Measurements from ENCODE around the gene TNFRSF11A.

TNFRSF11A gene

GRCh38 chr18:62370366-62370765 lies 45.3 kb downstream of the TNFRSF11A start:
- in situ Hi-C loops (cut with HindIII; ENCODE audit: low sequenced_read_pairs) = no loop called here
- TF ChIP-seq CTCF (IDR thresholded peaks at IDR 0.05; ENCODE audit: low read depth, low read length) = no peak
- DNase-seq (ENCODE audit: low read depth, low spot score) = no peak
- no peak overlapping the region for H3K4me3 ChIP-seq (ENCODE audit: low read depth, low read length)

DNA sequence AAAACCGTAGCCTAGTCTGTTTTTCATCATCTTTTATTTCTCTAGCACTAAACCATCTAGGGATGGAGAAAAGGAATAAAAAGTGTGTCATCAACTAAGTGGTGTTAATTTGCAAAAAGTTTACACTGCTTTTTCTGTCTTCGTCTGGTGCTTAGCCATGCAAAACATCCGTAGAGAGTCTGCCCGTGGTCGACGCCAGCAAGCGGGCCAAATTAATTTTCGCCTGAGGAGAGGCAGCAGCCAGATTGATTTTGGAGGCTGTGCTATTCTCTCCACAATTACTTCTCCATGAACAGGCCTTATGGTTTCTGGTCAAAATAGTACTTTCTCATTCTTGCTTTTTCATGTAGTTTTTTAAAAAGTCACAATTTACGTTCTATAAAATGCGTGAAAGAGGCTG lies 46.3 kb downstream of the TNFRSF11A start:
- H3K4me3 ChIP-seq (ENCODE audit: low read depth, low read length) = no peak overlapping the region
- no peak for DNase-seq (ENCODE audit: low read depth, low spot score)
- in situ Hi-C loops (cut with HindIII; ENCODE audit: low sequenced_read_pairs) = no loop called here
- TF ChIP-seq CTCF (IDR thresholded peaks at IDR 0.05; ENCODE audit: low read depth, low read length) = no peak

DNA sequence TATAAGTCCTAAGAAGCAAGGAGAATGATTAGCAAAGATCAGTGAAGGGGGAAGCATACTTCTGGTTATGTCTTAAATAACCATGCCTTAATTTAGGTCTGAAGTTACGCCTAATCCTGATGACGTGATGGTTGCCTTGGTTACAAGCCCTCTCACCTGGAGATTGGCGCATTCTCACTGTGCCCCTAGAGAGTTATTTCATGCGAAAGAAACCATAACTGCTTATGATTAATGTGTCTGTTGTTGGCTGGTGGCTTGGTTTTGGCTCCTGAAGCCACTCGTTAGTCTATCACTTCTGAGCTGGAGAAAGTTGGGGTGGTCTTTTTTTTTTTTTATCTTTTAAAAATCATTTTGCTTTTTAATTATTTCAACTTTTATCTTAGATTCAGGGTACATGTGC lies 47.0 kb downstream of the TNFRSF11A start:
- in situ Hi-C loops (cut with HindIII; ENCODE audit: low sequenced_read_pairs) = no loop called here
- no peak for DNase-seq (ENCODE audit: low read depth, low spot score)
- no peak for TF ChIP-seq CTCF (IDR thresholded peaks at IDR 0.05; ENCODE audit: low read depth, low read length)
- H3K4me3 ChIP-seq (ENCODE audit: low read depth, low read length) = no peak overlapping the region

DNA sequence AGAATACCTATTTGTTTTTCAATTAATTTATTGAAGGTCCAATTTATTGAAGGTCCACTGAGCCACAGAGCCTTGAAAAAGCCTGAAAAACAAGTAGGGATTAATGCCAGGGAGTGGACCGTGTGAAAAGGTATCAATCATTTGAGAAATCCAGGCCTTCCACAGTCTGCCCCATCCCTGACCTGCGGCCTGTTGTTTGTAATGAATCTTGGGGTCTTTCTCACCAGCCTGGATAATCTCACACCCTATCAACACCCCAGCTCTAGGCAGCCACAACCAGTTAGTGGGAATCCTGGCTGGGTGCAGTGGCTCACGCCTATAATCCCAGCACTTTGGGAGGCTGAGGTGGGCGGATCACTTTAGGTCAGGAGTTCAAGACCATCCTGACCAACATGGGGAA lies 47.8 kb downstream of the TNFRSF11A start:
- in situ Hi-C loops (cut with HindIII; ENCODE audit: low sequenced_read_pairs) = no loop called here
- no peak overlapping the region for H3K4me3 ChIP-seq (ENCODE audit: low read depth, low read length)
- no peak for DNase-seq (ENCODE audit: low read depth, low spot score)
- TF ChIP-seq CTCF (IDR thresholded peaks at IDR 0.05; ENCODE audit: low read depth, low read length) = no peak

GRCh38 chr18:62374410-62374965 lies 49.4 kb downstream of the TNFRSF11A start:
- DNase-seq (ENCODE audit: low read depth, low spot score) = no peak
- H3K4me3 ChIP-seq (ENCODE audit: low read depth, low read length) = no peak overlapping the region
- in situ Hi-C loops (cut with HindIII; ENCODE audit: low sequenced_read_pairs) = no loop called here
- TF ChIP-seq CTCF (IDR thresholded peaks at IDR 0.05; ENCODE audit: low read depth, low read length) = no peak

DNA sequence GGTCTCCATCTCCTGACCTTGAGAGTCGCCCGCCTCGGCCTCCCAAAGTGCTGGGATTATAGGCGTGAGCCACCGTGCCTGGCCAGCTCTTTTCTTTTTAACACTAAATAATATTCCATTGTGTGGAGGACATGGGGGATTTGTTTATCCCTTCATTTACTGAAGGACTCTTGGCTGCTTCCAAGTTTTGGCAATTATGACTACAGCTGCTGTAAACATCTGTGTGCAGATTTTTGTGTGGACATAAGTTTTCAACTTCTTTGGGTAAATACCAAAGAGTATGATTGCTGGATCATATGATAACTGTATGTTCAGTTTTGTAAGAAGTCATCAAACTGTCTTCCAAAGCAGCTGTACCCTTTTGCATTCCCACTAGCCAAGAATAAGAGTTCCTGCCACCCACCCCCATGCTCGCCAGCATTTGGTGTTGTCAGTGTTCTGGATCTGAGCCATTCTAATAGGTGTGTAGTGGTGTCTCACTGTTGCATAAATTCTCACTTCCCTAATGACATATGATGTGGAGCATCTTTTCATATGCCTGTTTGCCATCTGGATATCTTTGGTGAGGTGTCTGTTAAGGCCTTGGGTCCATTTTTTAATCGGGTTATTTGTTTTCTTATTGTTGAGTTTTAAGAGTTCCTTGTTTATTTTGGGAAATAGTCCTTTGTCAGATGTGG lies 52.2 kb downstream of the TNFRSF11A start:
- no peak overlapping the region for H3K4me3 ChIP-seq (ENCODE audit: low read depth, low read length)
- TF ChIP-seq CTCF (IDR thresholded peaks at IDR 0.05; ENCODE audit: low read depth, low read length) = no peak
- in situ Hi-C loops (cut with HindIII; ENCODE audit: low sequenced_read_pairs) = no loop called here
- no peak for DNase-seq (ENCODE audit: low read depth, low spot score)
